ENCODE data around the gene R3HDM4. TPM values are rescaled to one million over a fixed set of nuclear protein-coding genes. Genes with fewer than 3 reads are reported as not detected.

R3HDM4 gene
- total and polyA plus RNA-seq, 9 of the 15 experiments (the other 6 are each of a cell fraction or from before 2014, with no cell fraction given), result 3.2 to 154 (median 59.0) TPM

DNA sequence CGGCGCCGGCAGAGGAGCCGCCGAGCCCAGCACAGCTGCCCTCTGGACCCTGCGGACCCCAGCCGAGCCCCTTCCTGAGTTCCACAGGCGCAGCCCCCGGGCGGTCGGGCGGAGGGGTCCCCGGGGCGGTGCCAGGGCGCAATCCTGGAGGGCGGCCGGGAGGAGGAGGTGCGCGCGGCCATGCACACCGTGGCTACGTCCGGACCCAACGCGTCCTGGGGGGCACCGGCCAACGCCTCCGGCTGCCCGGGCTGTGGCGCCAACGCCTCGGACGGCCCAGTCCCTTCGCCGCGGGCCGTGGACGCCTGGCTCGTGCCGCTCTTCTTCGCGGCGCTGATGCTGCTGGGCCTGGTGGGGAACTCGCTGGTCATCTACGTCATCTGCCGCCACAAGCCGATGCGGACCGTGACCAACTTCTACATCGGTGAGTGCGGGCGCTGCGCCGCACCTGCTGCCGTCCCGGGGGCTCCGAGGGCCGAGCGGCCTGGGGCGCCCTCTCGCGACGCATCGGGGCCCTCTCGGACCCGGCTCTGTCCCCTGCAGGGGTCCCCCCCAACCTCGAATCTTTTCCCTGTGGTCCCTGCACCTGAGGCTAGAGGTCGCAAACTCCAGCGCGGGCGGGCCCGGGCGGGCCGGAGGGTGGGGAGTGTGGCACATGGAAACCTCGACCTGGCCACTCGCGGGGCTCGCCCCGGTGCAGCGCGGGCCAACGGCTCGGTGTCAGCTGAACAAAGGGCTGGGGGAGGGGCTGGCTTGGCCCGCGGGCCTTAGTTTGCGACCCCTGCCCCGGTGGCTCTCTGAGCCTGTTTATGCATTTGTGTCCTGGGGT lies 4.5 kb upstream of the R3HDM4 start, which contains the start of gene KISS1R (continued):
- TF ChIP-seq, protein P1, sequence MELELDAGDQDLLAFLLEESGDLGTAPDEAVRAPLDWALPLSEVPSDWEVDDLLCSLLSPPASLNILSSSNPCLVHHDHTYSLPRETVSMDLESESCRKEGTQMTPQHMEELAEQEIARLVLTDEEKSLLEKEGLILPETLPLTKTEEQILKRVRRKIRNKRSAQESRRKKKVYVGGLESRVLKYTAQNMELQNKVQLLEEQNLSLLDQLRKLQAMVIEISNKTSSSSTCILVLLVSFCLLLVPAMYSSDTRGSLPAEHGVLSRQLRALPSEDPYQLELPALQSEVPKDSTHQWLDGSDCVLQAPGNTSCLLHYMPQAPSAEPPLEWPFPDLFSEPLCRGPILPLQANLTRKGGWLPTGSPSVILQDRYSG (tag; conservative IDR thresholded peaks at IDR 0.05; ENCODE audit: low read depth), result no peak
- TF ChIP-seq ZSCAN29 (IDR thresholded peaks at IDR 0.05) (0 out of 2 replicates have a peak, but pooled peaks have one; percentile 64), TCFL5 (CRISPR knock-in tag; conservative IDR thresholded peaks at IDR 0.05) (no peak), MAFF (IDR thresholded peaks at IDR 0.05; ENCODE audit: low read length) (no peak), MCM3 (IDR thresholded peaks at IDR 0.05) (no peak), ZKSCAN8 (CRISPR knock-in tag; IDR thresholded peaks at IDR 0.05) (no peak), TRIM25 (IDR thresholded peaks at IDR 0.05; ENCODE audit: borderline replicate concordance) (no peak), NFXL1 (CRISPR knock-in tag; IDR thresholded peaks at IDR 0.05) (no peak), KLF16 (IDR thresholded peaks at IDR 0.05) (peak; percentile 57), E2F3 (CRISPR knock-in tag; IDR thresholded peaks at IDR 0.05) (peak; percentile 78), SOX6 (IDR thresholded peaks at IDR 0.05) (no peak), ZFP30 (CRISPR knock-in tag; IDR thresholded peaks at IDR 0.05; ENCODE audit: borderline replicate concordance) (no peak), ZSCAN32 (CRISPR knock-in tag; IDR thresholded peaks at IDR 0.05) (no peak), NR0B1 (IDR thresholded peaks at IDR 0.05; ENCODE audit: partially characterized antibody) (no peak), MBD2 (IDR thresholded peaks at IDR 0.05; ENCODE audit: borderline replicate concordance, low read depth) (0 out of 2 replicates have a peak, but pooled peaks have one; percentile 20)
- TF ChIP-seq, protein P2, sequence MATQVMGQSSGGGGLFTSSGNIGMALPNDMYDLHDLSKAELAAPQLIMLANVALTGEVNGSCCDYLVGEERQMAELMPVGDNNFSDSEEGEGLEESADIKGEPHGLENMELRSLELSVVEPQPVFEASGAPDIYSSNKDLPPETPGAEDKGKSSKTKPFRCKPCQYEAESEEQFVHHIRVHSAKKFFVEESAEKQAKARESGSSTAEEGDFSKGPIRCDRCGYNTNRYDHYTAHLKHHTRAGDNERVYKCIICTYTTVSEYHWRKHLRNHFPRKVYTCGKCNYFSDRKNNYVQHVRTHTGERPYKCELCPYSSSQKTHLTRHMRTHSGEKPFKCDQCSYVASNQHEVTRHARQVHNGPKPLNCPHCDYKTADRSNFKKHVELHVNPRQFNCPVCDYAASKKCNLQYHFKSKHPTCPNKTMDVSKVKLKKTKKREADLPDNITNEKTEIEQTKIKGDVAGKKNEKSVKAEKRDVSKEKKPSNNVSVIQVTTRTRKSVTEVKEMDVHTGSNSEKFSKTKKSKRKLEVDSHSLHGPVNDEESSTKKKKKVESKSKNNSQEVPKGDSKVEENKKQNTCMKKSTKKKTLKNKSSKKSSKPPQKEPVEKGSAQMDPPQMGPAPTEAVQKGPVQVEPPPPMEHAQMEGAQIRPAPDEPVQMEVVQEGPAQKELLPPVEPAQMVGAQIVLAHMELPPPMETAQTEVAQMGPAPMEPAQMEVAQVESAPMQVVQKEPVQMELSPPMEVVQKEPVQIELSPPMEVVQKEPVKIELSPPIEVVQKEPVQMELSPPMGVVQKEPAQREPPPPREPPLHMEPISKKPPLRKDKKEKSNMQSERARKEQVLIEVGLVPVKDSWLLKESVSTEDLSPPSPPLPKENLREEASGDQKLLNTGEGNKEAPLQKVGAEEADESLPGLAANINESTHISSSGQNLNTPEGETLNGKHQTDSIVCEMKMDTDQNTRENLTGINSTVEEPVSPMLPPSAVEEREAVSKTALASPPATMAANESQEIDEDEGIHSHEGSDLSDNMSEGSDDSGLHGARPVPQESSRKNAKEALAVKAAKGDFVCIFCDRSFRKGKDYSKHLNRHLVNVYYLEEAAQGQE (IDR thresholded peaks at IDR 0.05; ENCODE audit: borderline replicate concordance), result peak; percentile 93
- TF ChIP-seq, protein P2 (CRISPR knock-in tag; IDR thresholded peaks at IDR 0.05; ENCODE audit: low read depth), result 0 out of 2 replicates have a peak, but pooled peaks have one; percentile 53

All from K562 (cell line).